Endothelial cell of umbilical vein (primary cell): ENCODE measurements around the gene PROC.

Source experiments
- CTCF ChIP-seq, 2 donors: IDR thresholded peaks; 1 replicate in 1 of 2; 2 replicates in 1 of 2; pipeline ENCODE4 v1.5.1; 2011; ENCODE audit warnings: low read length in 2 of 2, mild to moderate bottlenecking in 2 of 2, moderate library complexity in 2 of 2, control low read depth in 1 of 2, inconsistent platforms in 1 of 2, low read depth in 1 of 2; ENCODE audit not compliant: insufficient read depth in 1 of 2; ENCODE audit errors: extremely low read depth in 1 of 2
- EZH2 ChIP-seq: IDR thresholded peaks from 2 replicates; pipeline ENCODE4 v1.6.1; 2012; ENCODE audit warnings: borderline replicate concordance, low read depth, mild to moderate bottlenecking, moderate library complexity, low read length, inconsistent platforms; ENCODE audit not compliant: severe bottlenecking
- JUN ChIP-seq: IDR thresholded peaks from 2 replicates; pipeline ENCODE4 v1.6.1; 2011; ENCODE audit warnings: borderline replicate concordance, low read depth; ENCODE audit not compliant: insufficient read length, insufficient read depth
- MAX ChIP-seq: IDR thresholded peaks from 2 replicates; pipeline ENCODE4 v1.6.1; 2011; ENCODE audit not compliant: insufficient read depth, insufficient read length
- POLR2A ChIP-seq: IDR thresholded peaks from 2 replicates; pipeline ENCODE4 v1.6.1; 2012; ENCODE audit warnings: low read depth, mild to moderate bottlenecking, control low read depth, low read length
- POLR2AphosphoS5 ChIP-seq: IDR thresholded peaks from 2 replicates; pipeline ENCODE4 v1.6.1; 2012; ENCODE audit warnings: low read depth, mild to moderate bottlenecking, control low read depth, low read length, moderate library complexity; ENCODE audit not compliant: insufficient read depth

- TF ChIP-seq CTCF (IDR thresholded peaks at IDR 0.05; ENCODE audit: extremely low read depth in 1 of 2, insufficient read depth in 1 of 2, low read depth in 1 of 2, low read length in 2 of 2) (no peak), EZH2 (no peak), POLR2A (no peak), MAX (no peak), POLR2AphosphoS5 (no peak), JUN (no peak)
These were observed 9.5 kb upstream of the PROC start for GRCh38 chr2:127408807-127409099.
